ENCODE measurements around the gene BRAP.

BRAP gene

GRCh38 chr12:111607239-111607638 lies 78.5 kb downstream of the BRAP start:
- no peak for TF ChIP-seq CTCF (IDR thresholded peaks at IDR 0.05)

GRCh38 chr12:111606767-111607230 lies 79.0 kb downstream of the BRAP start:
- TF ChIP-seq CTCF (IDR thresholded peaks at IDR 0.05), result no peak

GRCh38 chr12:111605911-111606766 lies 79.6 kb downstream of the BRAP start:
- TF ChIP-seq CTCF (IDR thresholded peaks at IDR 0.05), result no peak

GRCh38 chr12:111602348-111602747 lies 83.4 kb downstream of the BRAP start:
- TF ChIP-seq CTCF (IDR thresholded peaks at IDR 0.05), result no peak

GRCh38 chr12:111600205-111600642 lies 85.5 kb downstream of the BRAP start:
- no peak for TF ChIP-seq CTCF (IDR thresholded peaks at IDR 0.05)

- no peak for TF ChIP-seq CTCF (IDR thresholded peaks at IDR 0.05)
Observed at GRCh38 chr12:111599453-111600204, 86.1 kb downstream of the BRAP start.

GRCh38 chr12:111598637-111599452 lies 86.9 kb downstream of the BRAP start, which contains the start of gene ATXN2:
ATXN2 (minus strand) TSS chr12:111599315; CDS start chr12:111599034, 281 bp downstream.
- TF ChIP-seq CTCF (IDR thresholded peaks at IDR 0.05), result no peak
